GM10248 (cell line): ENCODE data around the gene GPR180.

ENCODE experiments used
- CTCF ChIA-PET: fragments of 300-600 bp; sonication (Branson Sonifier 250); formaldehyde crosslinking; extraction: SDS; loops from one replicate; lab custom pipeline; 2021; ENCODE audit warnings: antibody characterized with exemption; lab: Yijun Ruan, JAX
- POLR2A ChIA-PET: fragments of 350-650 bp; sonication (Branson Sonifier 250); formaldehyde crosslinking; extraction: SDS; loops from one replicate; lab custom pipeline; 2020; ENCODE audit warnings: antibody characterized with exemption; lab: Yijun Ruan, JAX
- DNase-seq: peaks from one replicate; pipeline ENCODE4 v3.0.0; 2012; ENCODE audit errors: extremely low spot score
- CTCF ChIP-seq: IDR thresholded peaks from 2 replicates; pipeline ENCODE4 v1.5.1; 2012; ENCODE audit warnings: mild to moderate bottlenecking, low read depth; ENCODE audit errors: extremely low read depth, missing control alignments, control extremely low read depth

Gene GPR180

GRCh38 chr13:94682229-94682628 is 80.6 kb downstream of the GPR180 start:
- ChIA-PET CTCF (interaction anchor here (0.7 kb wide), 1 partner anchor 722 kb away, joined by 3 read pairs; no protein-coding TSS in a partner anchor), POLR2A (no interaction called here)
- DNase-seq, result no peak
- no peak for TF ChIP-seq CTCF

GRCh38 chr13:94683409-94683808 is 81.8 kb downstream of the GPR180 start:
- POLR2A ChIA-PET, result no interaction called here

More at GRCh38 chr13:94683409-94683808, 81.8 kb downstream of the GPR180 start:
- CTCF ChIA-PET, result no interaction called here
- TF ChIP-seq CTCF, result no peak
- DNase-seq, result no peak
